Measurements from ENCODE around the gene FDX1.

The FDX1 gene

DNA sequence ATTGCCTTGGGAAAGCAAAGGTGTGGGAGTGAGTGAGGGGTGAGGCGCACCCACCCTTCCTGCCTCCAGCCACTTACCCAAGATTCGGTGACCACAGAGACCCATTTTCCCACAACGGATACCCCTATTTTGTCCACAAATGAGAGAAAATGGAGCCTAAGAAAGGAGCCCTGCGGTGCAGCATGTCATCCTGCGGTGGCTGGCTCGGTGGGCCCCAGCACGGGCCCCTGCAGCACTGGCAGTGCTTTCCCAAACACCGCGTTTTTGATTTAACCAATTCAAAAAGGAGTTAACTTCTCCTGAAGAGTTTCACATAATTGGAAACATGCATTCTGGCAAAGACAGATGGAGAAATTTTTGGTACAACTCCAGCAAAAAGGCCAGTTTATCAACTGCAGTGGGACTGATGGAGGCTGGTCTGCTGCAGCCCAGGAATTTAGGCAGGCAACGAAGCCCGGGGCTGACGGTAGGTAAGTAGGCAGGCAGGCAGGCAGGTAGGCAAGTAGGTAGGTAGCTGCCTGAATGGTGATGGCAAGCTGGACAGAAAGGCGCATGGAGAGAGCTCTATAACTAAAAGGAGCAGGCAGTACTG is 84.2 kb downstream of the FDX1 start:
- no peak for DNase-seq
